Sigmoid colon (tissue), 3 donors: ENCODE results near the gene CBLB.

ENCODE experiments used
- CTCF ChIP-seq, 4 experiments: fragments of 450-650 bp in 3 of 4; fragments of 200-600 bp in 1 of 4; IDR thresholded peaks; one replicate each; pipeline ENCODE4 v1.5.1; 2016 to 2019; ENCODE audit warnings: antibody characterized with exemption in 4 of 4, mild to moderate bottlenecking in 3 of 4, moderate library complexity in 2 of 4
- POLR2A ChIP-seq, 2 donors: fragments of 450-650 bp; IDR thresholded peaks; one replicate each; pipeline ENCODE4 v1.6.1; 2016; ENCODE audit warnings: antibody characterized with exemption in 2 of 2, mild to moderate bottlenecking in 2 of 2, moderate library complexity in 2 of 2

GRCh38 chr3:105865016-105865623 is 3.7 kb downstream of the CBLB start:
- TF ChIP-seq POLR2A (IDR thresholded peaks at IDR 0.05) (no peak), CTCF (IDR thresholded peaks at IDR 0.05) (no peak)
